Bone marrow (tissue), 2 donors: ENCODE measurements around the gene DGAT2.
"Not testable (repeated sequence)": the region's sequence is repeated elsewhere in the genome, so short reads cannot be mapped to it uniquely, and the experiment has no call there.

Experiments used
- DNase-seq, 2 donors: peaks; one replicate each; lab custom pipeline; 2025; lab: John Stamatoyannopoulos, UW

The DGAT2 gene

GRCh38 chr11:75768112-75768908 is at the start of gene DGAT2:
Gene DGAT2 (plus strand): TSS chr11:75768778. CDS start chr11:75768992, 214 bp downstream.
- peak; percentile 9 to 70 for DNase-seq

- DNase-seq, result no peak
Measured at GRCh38 chr11:75719340-75720239, 49.0 kb upstream of the DGAT2 start.

- DNase-seq, result no peak
Measured at GRCh38 chr11:75720639-75721038, 47.9 kb upstream of the DGAT2 start.

GRCh38 chr11:75721852-75722668 is 46.5 kb upstream of the DGAT2 start:
- DNase-seq, result no peak

GRCh38 chr11:75722669-75723042 is 45.9 kb upstream of the DGAT2 start:
- no peak for DNase-seq

- no peak for DNase-seq
Measured at GRCh38 chr11:75725547-75726320, 42.8 kb upstream of the DGAT2 start.

- DNase-seq, result no peak
Measured at GRCh38 chr11:75728992-75729391, 39.6 kb upstream of the DGAT2 start.

- no peak for DNase-seq
Measured at GRCh38 chr11:75731095-75731494, 37.5 kb upstream of the DGAT2 start.

GRCh38 chr11:75733071-75733430 is 35.5 kb upstream of the DGAT2 start:
- no peak for DNase-seq

- no peak for DNase-seq
Measured at GRCh38 chr11:75733431-75734107, 35.0 kb upstream of the DGAT2 start.

GRCh38 chr11:75734491-75735180 is 33.9 kb upstream of the DGAT2 start:
- no peak for DNase-seq

GRCh38 chr11:75735181-75735845 is 33.3 kb upstream of the DGAT2 start:
- no peak for DNase-seq

GRCh38 chr11:75737314-75737713 is 31.3 kb upstream of the DGAT2 start:
- no peak for DNase-seq

GRCh38 chr11:75740681-75741080 is 27.9 kb upstream of the DGAT2 start:
- no peak for DNase-seq

- DNase-seq, result not testable (repeated sequence)
Measured at GRCh38 chr11:75743159-75743558, 25.4 kb upstream of the DGAT2 start.

- no peak for DNase-seq
Measured at GRCh38 chr11:75743711-75744563, 24.6 kb upstream of the DGAT2 start.

GRCh38 chr11:75745807-75746206 is 22.8 kb upstream of the DGAT2 start:
- DNase-seq, result no peak

- DNase-seq, result not testable (repeated sequence)
Measured at GRCh38 chr11:75748729-75749273, 19.8 kb upstream of the DGAT2 start.
